GM06990 (cell line): ENCODE measurements around the gene PPP1R12A.

Source experiments
- DNase-seq: peaks from one replicate; pipeline ENCODE4 v3.0.0-alpha.2; 2011; ENCODE audit not compliant: insufficient read length; ENCODE audit errors: extremely low read depth
- H3K27me3 ChIP-seq: replicated peaks from 2 replicates; pipeline ENCODE4 v1.6.0; 2011; ENCODE audit warnings: low read length; ENCODE audit not compliant: control insufficient read depth, insufficient read depth
- H3K36me3 ChIP-seq: 2 replicates; pipeline ENCODE4 v1.5.1; 2011; ENCODE audit warnings: low read length; ENCODE audit not compliant: control insufficient read depth, insufficient read depth
- H3K4me3 ChIP-seq: replicated peaks from 2 replicates; pipeline ENCODE4 v1.5.1; 2011; ENCODE audit warnings: low read depth, mild to moderate bottlenecking, control low read depth, low read length
- CTCF ChIP-seq: IDR thresholded peaks from 2 replicates; pipeline ENCODE4 v1.5.1; 2011; ENCODE audit warnings: low read length, control low read depth, mild to moderate bottlenecking, inconsistent platforms; ENCODE audit not compliant: insufficient read depth, poor library complexity, severe bottlenecking

PPP1R12A gene

GRCh38 chr12:79933532-79934264 is 1.2 kb downstream of the PPP1R12A start:
- TF ChIP-seq CTCF, result no peak
- no peaks in the 10 kb centered on the region for H3K27me3 ChIP-seq

GRCh38 chr12:79933043-79933442 is 1.9 kb downstream of the PPP1R12A start:
- no peak for TF ChIP-seq CTCF
- Histone ChIP-seq H3K27me3 (no peaks in the 10 kb centered on the region), H3K4me3 (peak overlapping the region; percentile 100), H3K36me3 (no peaks in the 10 kb centered on the region)
- DNase-seq, result no peak

More at GRCh38 chr12:79933532-79934264, 1.2 kb downstream of the PPP1R12A start:
- no peaks in the 10 kb centered on the region for H3K36me3 ChIP-seq
- DNase-seq, result no peak
- peak overlapping the region; percentile 100 for H3K4me3 ChIP-seq

GRCh38 chr12:79932357-79932756 is 2.5 kb downstream of the PPP1R12A start:
- H3K4me3 ChIP-seq, result peak overlapping the region; percentile 100
- no peak for DNase-seq
- H3K27me3 ChIP-seq, result no peaks in the 10 kb centered on the region
- no peaks in the 10 kb centered on the region for H3K36me3 ChIP-seq
- TF ChIP-seq CTCF, result no peak

- Histone ChIP-seq H3K36me3 (no peaks in the 10 kb centered on the region), H3K27me3 (no peaks in the 10 kb centered on the region)
These were observed 5.8 kb downstream of the PPP1R12A start for GRCh38 chr12:79929065-79929464.

GRCh38 chr12:79927772-79928474 is 7.0 kb downstream of the PPP1R12A start:
- peak; percentile 19 for DNase-seq
- TF ChIP-seq CTCF, result no peak
- no peak overlapping the region for H3K4me3 ChIP-seq

More at GRCh38 chr12:79929065-79929464, 5.8 kb downstream of the PPP1R12A start:
- no peak for DNase-seq
- no peak overlapping the region for H3K4me3 ChIP-seq
- no peak for TF ChIP-seq CTCF

More at GRCh38 chr12:79927772-79928474, 7.0 kb downstream of the PPP1R12A start:
- Histone ChIP-seq H3K27me3 (no peaks in the 10 kb centered on the region), H3K36me3 (no peaks in the 10 kb centered on the region)
